ENCODE measurements around the gene OMG.

Gene OMG

GRCh38 chr17:31318851-31319661 is 22.0 kb upstream of the OMG start:
- TF ChIP-seq, protein P1, sequence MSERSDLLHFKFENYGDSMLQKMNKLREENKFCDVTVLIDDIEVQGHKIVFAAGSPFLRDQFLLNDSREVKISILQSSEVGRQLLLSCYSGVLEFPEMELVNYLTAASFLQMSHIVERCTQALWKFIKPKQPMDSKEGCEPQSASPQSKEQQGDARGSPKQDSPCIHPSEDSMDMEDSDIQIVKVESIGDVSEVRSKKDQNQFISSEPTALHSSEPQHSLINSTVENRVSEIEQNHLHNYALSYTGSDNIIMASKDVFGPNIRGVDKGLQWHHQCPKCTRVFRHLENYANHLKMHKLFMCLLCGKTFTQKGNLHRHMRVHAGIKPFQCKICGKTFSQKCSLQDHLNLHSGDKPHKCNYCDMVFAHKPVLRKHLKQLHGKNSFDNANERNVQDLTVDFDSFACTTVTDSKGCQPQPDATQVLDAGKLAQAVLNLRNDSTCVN (tag by site-specific recombination; optimal IDR thresholded peaks at IDR 0.05), result no peak
- TF ChIP-seq ZNF555 (tag by site-specific recombination; conservative IDR thresholded peaks at IDR 0.05) (no peak), ZNF777 (tag by site-specific recombination; IDR thresholded peaks at IDR 0.05; ENCODE audit: borderline replicate concordance) (no peak), KLF9 (tag by site-specific recombination; IDR thresholded peaks at IDR 0.05; ENCODE audit: low read depth) (no peak), ZNF18 (tag by site-specific recombination; IDR thresholded peaks at IDR 0.05) (no peak), ZNF248 (tag by site-specific recombination; IDR thresholded peaks at IDR 0.05) (no peak), ZNF274 (IDR thresholded peaks at IDR 0.05; ENCODE audit: low read length) (no peak), ZNF274 (tag by site-specific recombination; IDR thresholded peaks at IDR 0.05; ENCODE audit: borderline replicate concordance) (no peak), ZBTB10 (tag by site-specific recombination; IDR thresholded peaks at IDR 0.05) (no peak), ZNF23 (tag by site-specific recombination; IDR thresholded peaks at IDR 0.05; ENCODE audit: borderline replicate concordance) (no peak), ZNF707 (tag by site-specific recombination; IDR thresholded peaks at IDR 0.05) (no peak), MYNN (tag by site-specific recombination; IDR thresholded peaks at IDR 0.05; ENCODE audit: borderline replicate concordance) (no peak), ZNF202 (tag by site-specific recombination; IDR thresholded peaks at IDR 0.05; ENCODE audit: borderline replicate concordance) (no peak)
- POLR2A ChIA-PET, result no interaction called here
- Histone ChIP-seq H3K9me3 (ENCODE audit: control insufficient read depth, insufficient read depth, low read depth, low read length) (no peaks in the 10 kb centered on the region), H3K4me1 (ENCODE audit: control insufficient read depth, insufficient read depth, low read length) (peaks cover 5% of the 10 kb centered on the region; the same call in 1 of the 2 replicates), H3K27ac (ENCODE audit: extremely low read depth, low read depth, low read length) (no peak overlapping the region), H3K36me3 (ENCODE audit: control insufficient read depth in 2 of 2, insufficient read depth in 1 of 2, low read length in 2 of 2) (no peaks in the 10 kb centered on the region; a peak in 1 of 3 replicates), H3K4me3 (ENCODE audit: low read depth, low read length) (no peak overlapping the region)
- CTCF ChIA-PET, result interaction anchor here (0.6 to 1.4 kb wide), 4 partner anchors 12 to 199 kb away, joined by 3 to 8 read pairs (median 4); no protein-coding TSS in a partner anchor

GRCh38 chr17:31318298-31318801 is 21.3 kb upstream of the OMG start:
- no peak for TF ChIP-seq ZIC2 (tag by site-specific recombination; IDR thresholded peaks at IDR 0.05)
- no peak for TF ChIP-seq ZNF274 (IDR thresholded peaks at IDR 0.05; ENCODE audit: low read length)
- no peak for TF ChIP-seq ZNF274 (tag by site-specific recombination; IDR thresholded peaks at IDR 0.05; ENCODE audit: borderline replicate concordance)
- TF ChIP-seq, protein P2, sequence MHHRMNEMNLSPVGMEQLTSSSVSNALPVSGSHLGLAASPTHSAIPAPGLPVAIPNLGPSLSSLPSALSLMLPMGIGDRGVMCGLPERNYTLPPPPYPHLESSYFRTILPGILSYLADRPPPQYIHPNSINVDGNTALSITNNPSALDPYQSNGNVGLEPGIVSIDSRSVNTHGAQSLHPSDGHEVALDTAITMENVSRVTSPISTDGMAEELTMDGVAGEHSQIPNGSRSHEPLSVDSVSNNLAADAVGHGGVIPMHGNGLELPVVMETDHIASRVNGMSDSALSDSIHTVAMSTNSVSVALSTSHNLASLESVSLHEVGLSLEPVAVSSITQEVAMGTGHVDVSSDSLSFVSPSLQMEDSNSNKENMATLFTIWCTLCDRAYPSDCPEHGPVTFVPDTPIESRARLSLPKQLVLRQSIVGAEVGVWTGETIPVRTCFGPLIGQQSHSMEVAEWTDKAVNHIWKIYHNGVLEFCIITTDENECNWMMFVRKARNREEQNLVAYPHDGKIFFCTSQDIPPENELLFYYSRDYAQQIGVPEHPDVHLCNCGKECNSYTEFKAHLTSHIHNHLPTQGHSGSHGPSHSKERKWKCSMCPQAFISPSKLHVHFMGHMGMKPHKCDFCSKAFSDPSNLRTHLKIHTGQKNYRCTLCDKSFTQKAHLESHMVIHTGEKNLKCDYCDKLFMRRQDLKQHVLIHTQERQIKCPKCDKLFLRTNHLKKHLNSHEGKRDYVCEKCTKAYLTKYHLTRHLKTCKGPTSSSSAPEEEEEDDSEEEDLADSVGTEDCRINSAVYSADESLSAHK (tag by site-specific recombination; IDR thresholded peaks at IDR 0.05), result no peak
- TF ChIP-seq ZNF157 (tag by site-specific recombination; IDR thresholded peaks at IDR 0.05), result no peak
- TF ChIP-seq ZBTB48 (tag by site-specific recombination; IDR thresholded peaks at IDR 0.05), result no peak
- TF ChIP-seq ATF2 (tag by site-specific recombination; IDR thresholded peaks at IDR 0.05; ENCODE audit: low read depth), result no peak
- TF ChIP-seq ZNF654 (tag by site-specific recombination; IDR thresholded peaks at IDR 0.05; ENCODE audit: low read depth), result no peak
- TF ChIP-seq ZNF48 (tag by site-specific recombination; IDR thresholded peaks at IDR 0.05), result no peak
- TF ChIP-seq ZNF785 (tag by site-specific recombination; IDR thresholded peaks at IDR 0.05), result no peak
- no peak for TF ChIP-seq MYNN (tag by site-specific recombination; IDR thresholded peaks at IDR 0.05; ENCODE audit: borderline replicate concordance)
- H3K9me3 ChIP-seq (ENCODE audit: control insufficient read depth, insufficient read depth, low read depth, low read length), result no peaks in the 10 kb centered on the region
- CTCF ChIA-PET, result interaction anchor here (0.6 to 1.4 kb wide), 3 partner anchors 11 to 28 kb away, joined by 3 to 8 read pairs (median 4); no protein-coding TSS in a partner anchor
- POLR2A ChIA-PET, result no interaction called here
- H3K4me3 ChIP-seq (ENCODE audit: low read depth, low read length), result no peak overlapping the region
- H3K27ac ChIP-seq (ENCODE audit: extremely low read depth, low read depth, low read length), result no peak overlapping the region
- no peaks in the 10 kb centered on the region; a peak in 1 of 3 replicates for H3K36me3 ChIP-seq (ENCODE audit: control insufficient read depth in 2 of 2, insufficient read depth in 1 of 2, low read length in 2 of 2)
- H3K4me1 ChIP-seq (ENCODE audit: control insufficient read depth, insufficient read depth, low read length), result peaks cover 5% of the 10 kb centered on the region; the same call in 1 of the 2 replicates

Measured in HEK293 (cell line).